NCI-H2107 (cell line): ENCODE data around the gene CGN.
"Not testable (repeated sequence)": the region's sequence is repeated elsewhere in the genome, so short reads cannot be mapped to it uniquely, and the experiment has no call there.

ENCODE experiments used
- DNase-seq: peaks from one replicate; lab custom pipeline; 2025; lab: John Stamatoyannopoulos, UW

CGN gene

GRCh38 chr1:151502035-151502700 lies 9.0 kb upstream of the CGN start:
- DNase-seq: no peak

GRCh38 chr1:151502859-151503780 lies 8.1 kb upstream of the CGN start:
- no peak for DNase-seq

GRCh38 chr1:151504252-151504651 lies 6.9 kb upstream of the CGN start:
- DNase-seq: no peak

- no peak for DNase-seq
Measured at GRCh38 chr1:151504759-151505158, 6.4 kb upstream of the CGN start.

GRCh38 chr1:151508833-151509232 lies 2.4 kb upstream of the CGN start:
- no peak for DNase-seq

GRCh38 chr1:151509350-151510019 lies 1.7 kb upstream of the CGN start:
- no peak for DNase-seq

GRCh38 chr1:151510020-151510405 lies 1.2 kb upstream of the CGN start:
- no peak for DNase-seq

GRCh38 chr1:151510614-151510956 lies 602 bp upstream of the CGN start:
- DNase-seq: no peak

- peak; percentile 26 for DNase-seq
Measured at GRCh38 chr1:151511636-151512215, 539 bp downstream of the CGN start.

- no peak for DNase-seq
Measured at GRCh38 chr1:151512326-151512725, 1.1 kb downstream of the CGN start.

GRCh38 chr1:151512801-151513625 lies 1.8 kb downstream of the CGN start:
- DNase-seq: no peak

GRCh38 chr1:151513626-151514121 lies 2.5 kb downstream of the CGN start:
- no peak for DNase-seq

GRCh38 chr1:151514366-151514765 lies 3.2 kb downstream of the CGN start:
- DNase-seq: no peak

- DNase-seq: no peak
Measured at GRCh38 chr1:151515265-151515664, 4.1 kb downstream of the CGN start.

GRCh38 chr1:151516031-151516511 lies 4.9 kb downstream of the CGN start:
- no peak for DNase-seq

GRCh38 chr1:151518431-151518830 lies 7.2 kb downstream of the CGN start:
- DNase-seq: no peak

GRCh38 chr1:151518936-151519335 lies 7.7 kb downstream of the CGN start:
- no peak for DNase-seq

- DNase-seq: no peak
Measured at GRCh38 chr1:151519667-151520066, 8.5 kb downstream of the CGN start.

GRCh38 chr1:151520359-151520758 lies 9.2 kb downstream of the CGN start:
- DNase-seq: no peak

- not testable (repeated sequence) for DNase-seq
Measured at GRCh38 chr1:151522427-151522826, 11.2 kb downstream of the CGN start.

- no peak for DNase-seq
Measured at GRCh38 chr1:151523326-151523725, 12.1 kb downstream of the CGN start.
